Naive thymus-derived CD4-positive, alpha-beta T cell (primary cell): ENCODE results near the gene SYNE4. TPM values are rescaled to one million over a fixed set of nuclear protein-coding genes. Genes with fewer than 3 reads are reported as not detected.

ENCODE experiments used
- ATAC-seq: fragments of 150-1000 bp; cut with Tn5 transposase; 2 replicates; pipeline ENCODE4 v1.10.0; 2021; ENCODE audit warnings: mild to moderate bottlenecking, moderate library complexity
- CTCF ChIA-PET: fragments of 350-600 bp; sonication (Branson Sonifier 250); formaldehyde crosslinking; loops from one replicate; lab custom pipeline; 2021; ENCODE audit warnings: antibody characterized with exemption; lab: Charles Lee
- POLR2A ChIA-PET: fragments of 350-600 bp; sonication (Branson Sonifier 250); formaldehyde crosslinking; loops from one replicate; lab custom pipeline; 2021; ENCODE audit warnings: antibody characterized with exemption, inconsistent platforms; lab: Charles Lee
- DNase-seq, 9 donors: peaks; one replicate each; pipeline versions ENCODE4 v3.0.0 to v3.0.0-alpha.2; 2020 to 2022; ENCODE audit warnings: mixed read lengths in 1 of 9
- H3K27ac ChIP-seq: one replicate; pipeline ENCODE4 v1.7.0; 2013; ENCODE audit warnings: mild to moderate bottlenecking, low read depth, low read length, moderate library complexity
- H3K27me3 ChIP-seq, 2 donors: one replicate each; pipeline ENCODE4 v1.7.0; 2013; ENCODE audit warnings: low read length in 2 of 2, mild to moderate bottlenecking in 2 of 2, moderate library complexity in 2 of 2; ENCODE audit not compliant: control insufficient read depth in 2 of 2, insufficient read depth in 2 of 2
- H3K36me3 ChIP-seq, 3 experiments: 1 replicate in 2 of 3; 2 replicates in 1 of 3; pipeline ENCODE4 v1.7.0; 2013; ENCODE audit warnings: low read length in 3 of 3, mild to moderate bottlenecking in 3 of 3, moderate library complexity in 1 of 3; ENCODE audit not compliant: insufficient read depth in 3 of 3, control insufficient read depth in 2 of 3
- H3K4me1 ChIP-seq, 2 donors: one replicate each; pipeline ENCODE4 v1.7.0; 2013; ENCODE audit warnings: low read length in 2 of 2, mild to moderate bottlenecking in 2 of 2, moderate library complexity in 1 of 2; ENCODE audit not compliant: control insufficient read depth in 2 of 2, insufficient read depth in 2 of 2
- H3K4me3 ChIP-seq: 2 replicates; pipeline ENCODE4 v1.7.0; 2013; ENCODE audit warnings: mild to moderate bottlenecking, low read length
- H3K9me3 ChIP-seq, 3 experiments: 1 replicate in 2 of 3; 2 replicates in 1 of 3; pipeline ENCODE4 v1.7.0; 2013; ENCODE audit warnings: low read length in 3 of 3; ENCODE audit not compliant: control insufficient read depth in 2 of 3
- H3K27ac Mint-ChIP-seq, 9 donors: one replicate each; pipeline ENCODE4 v1.8.0; 2020 to 2022; ENCODE audit warnings: mixed read lengths in 9 of 9, mild to moderate bottlenecking in 8 of 9, moderate library complexity in 5 of 9, inconsistent platforms in 2 of 9
- H3K27me3 Mint-ChIP-seq, 5 donors: one replicate each; pipeline ENCODE4 v1.8.0; 2021 to 2022; ENCODE audit warnings: mixed read lengths in 5 of 5, mild to moderate bottlenecking in 1 of 5
- H3K36me3 Mint-ChIP-seq, 5 donors: one replicate each; pipeline ENCODE4 v1.8.0; 2020 to 2022; ENCODE audit warnings: mixed read lengths in 5 of 5, mild to moderate bottlenecking in 3 of 5, inconsistent platforms in 1 of 5
- H3K4me1 Mint-ChIP-seq, 7 donors: one replicate each; pipeline ENCODE4 v1.8.0; 2020 to 2022; ENCODE audit warnings: mixed read lengths in 7 of 7, mild to moderate bottlenecking in 3 of 7, inconsistent platforms in 1 of 7
- H3K4me3 Mint-ChIP-seq, 10 donors: one replicate each; pipeline ENCODE4 v1.8.0; 2020 to 2022; ENCODE audit warnings: mild to moderate bottlenecking in 10 of 10, mixed read lengths in 10 of 10, moderate library complexity in 6 of 10, inconsistent platforms in 2 of 10
- H3K9me3 Mint-ChIP-seq, 11 donors: one replicate each; pipeline ENCODE4 v1.8.0; 2020 to 2022; ENCODE audit warnings: mixed read lengths in 11 of 11, mild to moderate bottlenecking in 4 of 11, inconsistent platforms in 1 of 11, moderate library complexity in 1 of 11
- intact Hi-C, 2 donors: fragments of 100-400 bp; cut with micrococcal nuclease; formaldehyde crosslinking; loops; one replicate each; pipeline ENCODE4 v1.15.1; 2023
- polyA plus RNA-seq, 2 donors: library from polyadenylated mRNA; unstranded; fragments of 300-500 nt; fragmentation: Illumina TruSeq; gene quantifications; one replicate each; pipeline ENCODE4 v1.2.3, GENCODE V29; 2021
- total RNA-seq, 6 experiments: library from RNA in 5 of 6; stranded (reverse) in 5 of 6; gene quantifications; 1 replicate in 5 of 6; 2 replicates in 1 of 6; pipeline ENCODE4 v1.2.3 and lab custom pipeline; 2021 to 2026

Gene SYNE4
- total RNA-seq (1 to 10 TPM; 1.7 to 5.4 (median 3.8) TPM), polyA plus RNA-seq (under 1 TPM in 1 of 2 donors, not detected in 1; 0.14 TPM), total RNA-seq (lab: John Stamatoyannopoulos, UW) (3.6 reads per million, percentile 19 among the genes with 10 or more reads in this experiment)

GRCh38 chr19:36008336-36008978 lies at the start of gene SYNE4:
Gene SYNE4 (minus strand): TSS chr19:36008813. CDS start chr19:36008681, 132 bp downstream.
- peaks cover 14 to 31% (median 29%) of the 10 kb centered on the region in 7 donors for H3K4me1 Mint-ChIP-seq
- peak within 1 kb of the TSS in 7 of 9 donors; percentile 22 to 82 (median 68) for H3K27ac Mint-ChIP-seq
- H3K36me3 ChIP-seq, result no peaks in the 10 kb centered on the region
- H3K9me3 Mint-ChIP-seq, result no peaks in the 10 kb centered on the region
- peak within 1 kb of the TSS; percentile 32 to 79 (median 71) for H3K4me3 Mint-ChIP-seq
- peaks cover 7 to 15% of the 10 kb centered on the region in 2 donors for H3K4me1 ChIP-seq
- no peaks in the 10 kb centered on the region for H3K27me3 Mint-ChIP-seq
- CTCF ChIA-PET, result interaction anchor here (0.6 kb wide), 1 partner anchor 118 kb away, joined by 4 read pairs; no protein-coding TSS in a partner anchor
- peak within 1 kb of the TSS; percentile 47 for H3K4me3 ChIP-seq
- DNase-seq, result no peak
- H3K27ac ChIP-seq, result peak within 1 kb of the TSS; percentile 38
- intact Hi-C loops, result no loop called here
- H3K9me3 ChIP-seq, result no peaks in the 10 kb centered on the region
- peaks cover 0 to 10% (median 0%) of the 10 kb centered on the region in 5 donors for H3K36me3 Mint-ChIP-seq
- POLR2A ChIA-PET, result interaction anchor here (0.5 to 0.9 kb wide), 4 partner anchors 14 to 427 kb away, joined by 3 to 4 read pairs (median 4); partner anchors contain the start of genes SDHAF1 and THAP8
- no peaks in the 10 kb centered on the region for H3K27me3 ChIP-seq
- no peak for ATAC-seq

GRCh38 chr19:36054733-36055686 lies 46.4 kb upstream of the SYNE4 start, which contains the start of gene WDR62:
Gene WDR62 (plus strand): TSS chr19:36054897. CDS start chr19:36054972, 75 bp downstream.
- peaks cover 8 to 10% of the 10 kb centered on the region in 2 donors for H3K4me1 ChIP-seq
- H3K9me3 Mint-ChIP-seq, result peaks cover 0 to 2% (median 0%) of the 10 kb centered on the region in 11 donors
- H3K36me3 ChIP-seq, result no peaks in the 10 kb centered on the region
- peaks cover 6 to 43% (median 33%) of the 10 kb centered on the region in 7 donors for H3K4me1 Mint-ChIP-seq
- intact Hi-C loops, result loop anchor here (1.0 to 10.0 kb wide), 24 partner anchors 41 to 1724 kb away; partner anchors contain the start of genes ALKBH6 (in 2 of the 2), ARHGAP33 (in 2 of the 2), LIN37 (in 2 of the 2) and SDHAF1 (in 2 of the 2)
- ATAC-seq, result peak; percentile 84
- H3K27ac ChIP-seq, result peak within 1 kb of the TSS; percentile 83
- peak within 1 kb of the TSS; percentile 84 for H3K4me3 ChIP-seq
- peak in 3 of 9 donors; percentile 90 to 96 (median 95) for DNase-seq
- peaks cover 0 to 5% (median 4%) of the 10 kb centered on the region in 5 donors for H3K36me3 Mint-ChIP-seq
- H3K27me3 Mint-ChIP-seq, result no peaks in the 10 kb centered on the region
- peak within 1 kb of the TSS; percentile 94 to 100 (median 98) for H3K27ac Mint-ChIP-seq
- ChIA-PET POLR2A (interaction anchor here (0.5 to 2.7 kb wide), 8 partner anchors 41 to 152 kb away, joined by 3 to 12 read pairs (median 4); partner anchors contain the start of genes ALKBH6, POLR2I, SYNE4 and TBCB), CTCF (interaction anchor here (0.6 to 1.3 kb wide), 4 partner anchors 58 to 114 kb away, joined by 3 to 4 read pairs (median 4); no protein-coding TSS in a partner anchor)
- no peaks in the 10 kb centered on the region for H3K9me3 ChIP-seq
- H3K4me3 Mint-ChIP-seq, result peak within 1 kb of the TSS; percentile 91 to 100 (median 99)
- H3K27me3 ChIP-seq, result no peaks in the 10 kb centered on the region

GRCh38 chr19:36054119-36054732 lies 45.6 kb upstream of the SYNE4 start, which contains the start of gene THAP8:
Gene THAP8 (minus strand): TSS chr19:36054285. CDS start chr19:36054217, 68 bp downstream.
- H3K4me3 ChIP-seq, result peak within 1 kb of the TSS; percentile 84

GRCh38 chr19:36051637-36052036 lies 43.0 kb upstream of the SYNE4 start:
- no peak overlapping the region for H3K27ac ChIP-seq
- H3K9me3 ChIP-seq, result no peaks in the 10 kb centered on the region
- peaks cover 8 to 10% of the 10 kb centered on the region in 2 donors for H3K4me1 ChIP-seq
- H3K9me3 Mint-ChIP-seq, result peaks cover 0 to 2% (median 0%) of the 10 kb centered on the region in 11 donors
- ATAC-seq, result no peak
- H3K27me3 ChIP-seq, result no peaks in the 10 kb centered on the region
- H3K27me3 Mint-ChIP-seq, result no peaks in the 10 kb centered on the region
- H3K4me3 ChIP-seq, result no peak overlapping the region
- peaks cover 6 to 43% (median 33%) of the 10 kb centered on the region in 7 donors for H3K4me1 Mint-ChIP-seq
- H3K4me3 Mint-ChIP-seq, result peak overlapping the region in 6 of 10 donors; percentile 1 to 66 (median 20)
- peak overlapping the region in 4 of 9 donors; percentile 6 to 39 (median 18) for H3K27ac Mint-ChIP-seq
- peaks cover 0 to 7% (median 5%) of the 10 kb centered on the region in 5 donors for H3K36me3 Mint-ChIP-seq
- no peaks in the 10 kb centered on the region for H3K36me3 ChIP-seq
- CTCF ChIA-PET, result no interaction called here
- DNase-seq, result no peak
- POLR2A ChIA-PET, result no interaction called here
- intact Hi-C loops, result loop anchor here (5.0 to 10.0 kb wide), 5 partner anchors 169 to 1166 kb away; partner anchors contain the start of genes ARHGAP33 (in 1 of the 2), ETV2 (in 1 of the 2), ZBTB32 (in 1 of the 2) and ZNF383 (in 1 of the 2)

More at GRCh38 chr19:36054119-36054732, 45.6 kb upstream of the SYNE4 start, which contains the start of gene THAP8:
- Mint-ChIP-seq H3K27me3 (no peaks in the 10 kb centered on the region), H3K27ac (peak within 1 kb of the TSS; percentile 94 to 100 (median 98)), H3K36me3 (peaks cover 0 to 7% (median 5%) of the 10 kb centered on the region in 5 donors), H3K4me3 (peak within 1 kb of the TSS; percentile 91 to 100 (median 99)), H3K9me3 (peaks cover 0 to 2% (median 0%) of the 10 kb centered on the region in 11 donors), H3K4me1 (peaks cover 6 to 43% (median 34%) of the 10 kb centered on the region in 7 donors)
- Histone ChIP-seq H3K27ac (peak within 1 kb of the TSS; percentile 83), H3K4me1 (peaks cover 8 to 10% of the 10 kb centered on the region in 2 donors), H3K9me3 (no peaks in the 10 kb centered on the region), H3K27me3 (no peaks in the 10 kb centered on the region), H3K36me3 (no peaks in the 10 kb centered on the region)
- ChIA-PET POLR2A (interaction anchor here (0.5 to 2.7 kb wide), 16 partner anchors 17 to 352 kb away, joined by 3 to 12 read pairs (median 4); partner anchors contain the start of genes ALKBH6, KMT2B, POLR2I and SYNE4), CTCF (interaction anchor here (0.9 to 1.3 kb wide), 4 partner anchors 57 to 115 kb away, joined by 3 to 4 read pairs (median 4); no protein-coding TSS in a partner anchor)
- ATAC-seq (peak; percentile 91), DNase-seq (peak; percentile 96 to 100 (median 100))
- intact Hi-C loops, result loop anchor here (1.0 to 10.0 kb wide), 24 partner anchors 40 to 1725 kb away; partner anchors contain the start of genes ALKBH6 (in 2 of the 2), ARHGAP33 (in 2 of the 2), LIN37 (in 2 of the 2) and SDHAF1 (in 2 of the 2)

- H3K9me3 Mint-ChIP-seq, result peaks cover 0 to 2% (median 0%) of the 10 kb centered on the region in 11 donors
- H3K4me1 Mint-ChIP-seq, result peaks cover 6 to 40% (median 31%) of the 10 kb centered on the region in 7 donors
- CTCF ChIA-PET, result no interaction called here
- no peaks in the 10 kb centered on the region for H3K9me3 ChIP-seq
- peaks cover 0 to 9% (median 5%) of the 10 kb centered on the region in 5 donors for H3K36me3 Mint-ChIP-seq
- peaks cover 8 to 10% of the 10 kb centered on the region in 2 donors for H3K4me1 ChIP-seq
- no peaks in the 10 kb centered on the region for H3K27me3 Mint-ChIP-seq
- POLR2A ChIA-PET, result no interaction called here
- DNase-seq (no peak), ATAC-seq (no peak)
- no peak overlapping the region for H3K4me3 ChIP-seq
- no peaks in the 10 kb centered on the region for H3K27me3 ChIP-seq
- peak overlapping the region in 9 of 10 donors; percentile 1 to 63 (median 26) for H3K4me3 Mint-ChIP-seq
- intact Hi-C loops, result loop anchor here (5.0 to 10.0 kb wide), 5 partner anchors 169 to 1166 kb away; partner anchors contain the start of genes ARHGAP33 (in 1 of the 2), ETV2 (in 1 of the 2), ZBTB32 (in 1 of the 2) and ZNF383 (in 1 of the 2)
- no peak overlapping the region for H3K27ac ChIP-seq
- no peaks in the 10 kb centered on the region for H3K36me3 ChIP-seq
- H3K27ac Mint-ChIP-seq, result peak overlapping the region in 7 of 9 donors; percentile 6 to 52 (median 39)
These were observed 42.6 kb upstream of the SYNE4 start for GRCh38 chr19:36051236-36051635.
